HG02759 (cell line): ENCODE results near the gene ANO2.
"Not testable (repeated sequence)": the region's sequence is repeated elsewhere in the genome, so short reads cannot be mapped to it uniquely, and the experiment has no call there.

Source experiments
- ATAC-seq: cut with Tn5 transposase; IDR thresholded peaks from one replicate; pipeline ENCODE4 v1.9.1; 2021; ENCODE audit warnings: mild to moderate bottlenecking, moderate library complexity; ENCODE audit not compliant: unreplicated experiment

Gene ANO2

DNA sequence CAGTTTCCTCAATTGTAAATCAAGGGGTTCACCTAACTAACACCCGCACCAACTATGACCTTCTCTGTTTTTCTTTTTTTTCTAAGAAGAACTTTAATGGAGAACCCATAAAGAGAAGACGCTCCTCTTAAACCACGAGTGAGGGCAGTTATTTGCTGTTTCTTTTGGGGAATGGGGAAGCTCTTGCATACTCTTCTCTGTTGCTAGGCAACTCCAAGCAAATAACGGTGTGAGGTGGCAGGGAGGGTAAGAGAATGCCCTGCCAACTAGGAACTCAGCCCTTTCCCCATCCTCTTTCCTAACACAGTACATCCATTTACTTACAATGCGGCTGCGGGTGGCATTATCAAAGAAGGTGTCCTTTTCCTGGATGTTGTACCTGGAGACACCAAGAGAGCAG, 114.9 kb downstream of the ANO2 start:
- no peak for ATAC-seq

DNA sequence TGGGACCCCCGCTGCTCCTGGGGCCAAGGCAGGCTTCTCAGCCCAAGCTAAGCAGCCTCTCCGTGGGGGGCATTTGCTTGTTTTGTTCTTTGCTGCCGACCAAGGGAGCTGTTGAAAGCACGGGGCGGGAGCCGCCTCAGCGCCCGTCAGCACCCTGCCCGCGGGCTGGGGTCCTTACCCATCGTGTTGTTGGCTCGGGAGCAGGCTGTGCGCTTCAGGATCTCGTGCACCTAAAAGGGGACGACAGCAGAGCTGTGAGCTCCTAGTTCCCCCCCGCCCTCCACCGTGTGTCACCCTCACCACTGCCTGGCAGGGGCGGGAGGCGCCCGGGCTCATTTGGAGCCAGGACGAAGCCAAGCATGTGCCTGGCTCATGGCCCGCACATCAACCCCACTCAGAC, 117.5 kb downstream of the ANO2 start:
- ATAC-seq = no peak

DNA sequence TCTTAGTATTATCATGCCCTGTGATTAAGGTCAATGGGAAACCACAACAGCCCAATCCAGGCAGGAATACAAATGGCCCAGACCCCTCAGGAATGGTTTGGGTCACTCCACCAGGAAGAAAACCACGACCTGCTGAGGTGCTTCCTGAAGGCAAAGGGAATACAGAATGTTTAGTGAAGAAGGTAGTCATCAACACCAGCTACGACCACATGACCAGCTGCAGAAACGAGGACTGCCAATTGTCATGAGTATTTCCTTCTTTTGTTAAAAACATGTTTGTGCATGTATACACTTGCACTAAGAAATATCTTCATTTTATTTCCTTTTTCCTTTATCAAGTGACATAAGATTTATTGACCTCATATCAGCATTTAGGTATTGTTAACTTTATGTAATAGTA, 119.3 kb downstream of the ANO2 start:
- not testable (repeated sequence) for ATAC-seq

DNA sequence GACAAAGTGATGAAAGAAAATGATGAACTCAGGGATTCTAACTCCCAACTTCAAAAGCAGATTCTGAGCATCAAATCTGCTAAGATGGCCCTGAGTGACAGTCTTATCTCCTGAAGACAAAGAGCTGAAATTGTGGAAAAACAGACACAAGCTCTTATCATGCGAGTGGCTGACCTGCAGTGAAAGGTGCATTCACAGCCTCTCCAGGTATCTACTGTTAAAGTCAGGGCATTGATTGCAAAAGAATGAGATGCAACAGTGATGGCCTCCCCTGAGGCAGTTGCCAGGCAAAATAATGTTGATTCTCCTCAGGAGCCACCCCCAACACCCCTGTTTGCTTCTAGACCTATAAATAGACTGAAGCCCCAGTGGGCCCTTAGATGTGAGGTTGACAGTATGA, 126.2 kb downstream of the ANO2 start:
- not testable (repeated sequence) for ATAC-seq

DNA sequence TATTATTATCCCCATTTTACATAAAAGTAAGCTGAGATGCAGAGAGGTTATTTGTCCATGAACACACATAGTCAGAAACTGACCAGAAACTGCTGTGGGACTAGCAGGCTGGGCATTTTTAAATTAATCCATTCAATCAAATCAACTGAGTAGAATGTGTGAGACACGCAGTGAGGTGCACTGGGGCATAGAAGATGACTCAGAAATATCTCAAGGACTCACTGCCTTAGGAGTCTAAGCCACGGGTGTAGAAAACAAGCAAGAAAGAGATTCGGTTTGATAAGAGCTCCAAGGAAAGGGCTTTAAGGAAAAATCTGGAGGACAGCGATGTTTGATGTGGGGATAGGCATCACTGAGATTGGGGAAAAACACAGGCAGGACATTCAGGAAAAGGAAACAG, 127.8 kb downstream of the ANO2 start:
- ATAC-seq = no peak

DNA sequence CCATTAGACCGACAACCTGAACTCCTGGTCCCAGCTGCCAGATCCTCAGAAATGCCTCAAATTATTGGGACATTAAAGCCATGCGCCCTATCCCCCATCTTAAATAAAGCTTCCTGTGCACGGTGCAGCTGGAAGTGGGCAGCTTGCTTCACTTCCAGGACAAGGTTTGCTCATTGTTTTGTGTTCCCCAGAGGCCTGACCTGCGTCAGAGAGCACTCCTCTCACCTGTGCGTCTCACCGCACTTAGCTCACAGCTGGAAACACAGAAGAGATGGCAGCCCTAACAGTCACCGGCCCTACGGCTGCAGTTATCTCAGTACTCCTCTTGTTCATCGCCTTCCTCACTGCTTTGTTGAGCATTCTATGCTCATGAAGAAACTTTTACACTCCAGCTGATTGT, 135.5 kb downstream of the ANO2 start:
- ATAC-seq = no peak

DNA sequence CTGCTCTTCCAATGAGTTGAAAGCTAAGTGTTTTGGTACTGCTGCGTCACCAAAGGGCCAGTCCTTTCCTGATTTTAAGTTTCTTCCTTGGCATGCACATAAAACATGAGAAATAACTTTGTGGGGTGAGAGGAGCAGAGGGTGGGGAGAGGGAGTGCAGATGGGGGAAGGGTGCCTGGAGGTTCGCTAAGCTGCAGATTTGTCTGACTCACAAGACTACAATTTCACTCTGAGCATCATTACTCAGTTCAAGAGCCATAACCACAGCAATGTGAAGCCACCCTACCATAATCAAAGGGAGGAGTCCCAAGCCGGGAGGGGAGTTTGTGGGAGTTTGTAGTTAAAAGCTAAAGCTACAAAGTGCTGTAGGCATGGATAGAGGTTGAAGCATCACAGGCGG, 136.1 kb downstream of the ANO2 start:
- no peak for ATAC-seq

DNA sequence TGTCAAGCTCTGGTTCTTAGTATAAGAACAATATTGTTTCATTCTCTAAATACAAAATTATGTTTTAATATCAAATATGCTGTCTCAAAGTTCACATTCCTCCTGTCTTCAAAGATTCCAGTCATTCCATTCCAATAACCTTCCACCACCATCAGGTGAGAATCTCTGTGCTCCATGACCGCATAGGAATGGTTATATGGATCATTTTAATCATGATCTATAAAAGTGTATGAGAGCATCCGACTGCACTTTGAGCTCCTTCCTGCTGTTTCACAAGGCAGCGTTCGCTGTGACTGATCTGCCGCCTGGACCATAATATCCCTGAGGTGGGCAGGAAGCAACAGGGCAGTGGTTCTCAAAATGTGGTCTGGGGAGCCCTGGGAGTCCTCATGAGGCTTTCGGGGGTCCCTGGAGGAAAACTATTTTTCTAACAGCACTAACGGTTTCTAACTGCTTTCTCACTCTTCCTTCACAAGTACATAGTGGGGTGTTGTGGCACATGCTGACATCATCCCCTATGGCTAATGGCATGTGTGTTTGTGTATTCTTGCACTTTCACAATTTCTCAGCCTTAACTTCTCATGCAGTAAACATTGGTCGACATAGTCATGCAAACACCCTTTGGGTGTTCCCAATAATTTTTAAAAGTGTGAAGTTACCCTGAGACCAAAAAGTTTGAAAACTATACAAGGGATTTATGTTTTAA, 137.4 kb downstream of the ANO2 start:
- no peak for ATAC-seq

DNA sequence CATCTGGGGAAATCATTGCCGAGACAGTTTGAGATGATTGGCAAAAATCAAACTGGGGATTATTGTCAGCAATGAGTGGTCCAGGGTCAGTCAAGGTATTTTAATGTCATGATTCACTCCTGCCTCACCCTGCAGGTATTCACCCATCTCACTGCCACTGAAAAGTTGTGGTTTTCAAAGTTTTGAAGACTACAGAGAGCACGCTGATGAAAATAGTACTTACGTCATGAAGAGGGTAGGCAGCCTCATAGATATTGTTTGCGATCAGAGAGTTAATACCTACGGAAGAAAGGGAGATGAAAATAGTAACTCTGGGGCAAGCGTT, 138.0 kb downstream of the ANO2 start:
- no peak for ATAC-seq

DNA sequence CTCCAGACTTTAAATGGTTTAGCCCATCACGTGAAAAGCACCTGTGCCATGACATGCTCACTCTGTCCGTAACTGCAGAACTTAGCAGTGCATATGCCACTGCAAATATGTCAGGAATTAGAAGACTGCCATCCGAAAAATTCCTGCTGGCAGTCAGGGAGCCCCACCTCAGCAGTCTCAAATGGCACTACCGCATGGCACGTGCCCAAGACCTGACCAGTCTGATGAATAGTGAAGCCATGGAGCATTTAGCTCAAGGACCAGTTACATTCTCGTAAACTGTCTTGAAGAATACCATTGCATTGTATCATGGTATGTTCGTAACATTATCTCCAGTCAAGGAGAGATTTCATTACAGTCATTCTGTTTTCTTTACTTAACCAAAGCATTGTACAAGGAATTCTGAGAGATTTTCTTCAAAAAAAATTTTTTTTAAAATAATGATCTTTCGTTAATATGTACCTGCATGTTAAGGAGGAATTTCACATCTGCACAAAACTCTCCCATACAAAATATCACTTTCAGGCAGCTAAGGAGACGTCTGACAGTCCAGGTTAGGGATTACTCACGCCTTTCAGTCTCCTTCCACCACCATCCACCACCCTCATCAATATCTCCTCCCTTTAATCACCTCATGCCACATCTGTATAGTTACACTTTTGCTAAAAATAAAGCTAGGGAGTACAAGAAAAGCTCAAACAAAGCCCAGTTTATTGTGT, 138.5 kb downstream of the ANO2 start:
- no peak for ATAC-seq

DNA sequence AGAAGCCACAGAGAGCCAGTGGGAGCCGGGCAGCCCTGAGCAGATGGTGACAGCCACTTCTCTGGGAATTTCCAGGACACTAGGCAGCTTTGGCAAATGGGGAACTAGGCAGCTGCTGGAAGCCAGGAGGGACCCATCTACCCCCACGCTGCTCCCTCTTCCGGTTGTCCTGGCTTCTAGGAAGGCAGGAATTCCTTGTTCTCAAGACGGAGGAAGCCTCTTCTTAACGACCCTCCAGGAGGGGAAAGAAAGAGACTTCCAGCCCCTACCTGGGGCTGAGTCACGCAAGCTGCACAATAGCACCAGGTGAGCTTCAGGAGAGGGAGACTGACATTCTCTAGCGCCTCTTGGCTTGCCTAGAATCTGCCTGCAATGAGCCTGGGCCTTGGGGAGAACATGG, 141.5 kb downstream of the ANO2 start:
- ATAC-seq = no peak

DNA sequence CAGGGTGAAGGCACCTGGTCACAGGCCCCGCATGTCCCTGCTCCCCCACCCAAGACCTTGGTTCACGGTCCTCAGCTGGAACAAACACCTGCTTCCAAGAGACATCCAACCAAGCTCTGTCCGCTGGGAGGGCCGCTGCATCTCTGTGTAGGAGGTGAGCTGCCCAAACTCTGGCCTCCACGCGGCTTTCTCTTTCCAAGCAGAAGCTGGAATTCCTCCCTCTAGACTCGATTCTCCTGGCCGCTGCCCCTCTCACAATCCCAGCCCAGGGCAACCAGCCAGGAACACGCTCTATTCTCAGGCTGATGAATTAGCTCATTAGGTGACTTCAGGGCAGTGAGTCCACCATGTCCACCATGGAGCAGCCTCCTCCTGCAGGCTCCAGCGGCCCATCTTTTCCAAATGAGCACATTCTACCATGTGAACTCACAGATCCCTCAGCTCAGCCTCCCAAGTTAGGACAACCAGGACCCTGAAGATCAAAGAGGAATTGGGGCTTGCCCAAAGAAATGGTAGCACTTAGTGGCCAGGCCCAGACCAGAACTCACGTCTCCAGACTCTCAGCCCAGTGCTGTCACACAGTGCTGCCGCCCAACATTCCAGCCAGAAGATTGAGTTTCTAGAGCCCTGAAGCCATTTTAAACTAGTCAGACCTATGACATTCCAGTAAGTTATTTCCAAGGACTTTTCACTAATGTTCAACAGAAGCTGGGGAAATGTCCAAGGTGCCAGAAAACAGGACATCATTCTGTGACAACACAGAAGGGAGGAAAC, 146.6 kb downstream of the ANO2 start:
- ATAC-seq = no peak

DNA sequence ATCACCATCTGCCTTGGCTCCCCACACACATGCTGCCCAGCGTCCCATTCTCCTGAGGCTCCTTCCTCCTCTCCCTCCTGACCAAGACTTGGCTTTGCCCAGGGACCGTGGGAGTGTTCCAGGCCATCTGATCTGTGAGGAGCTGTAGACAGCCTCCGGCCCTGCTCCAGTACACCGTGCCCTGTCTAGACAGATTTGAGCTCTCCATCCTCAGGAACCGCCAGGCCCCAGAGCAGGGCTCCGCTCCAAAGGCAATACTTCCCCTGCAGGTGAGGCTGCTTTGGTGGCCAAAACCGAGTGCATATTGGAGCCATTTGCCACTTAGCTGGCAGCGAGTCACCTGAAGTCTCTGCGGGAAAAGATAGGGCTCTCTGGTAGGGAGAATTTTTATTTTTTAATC, 147.4 kb downstream of the ANO2 start:
- ATAC-seq = no peak

DNA sequence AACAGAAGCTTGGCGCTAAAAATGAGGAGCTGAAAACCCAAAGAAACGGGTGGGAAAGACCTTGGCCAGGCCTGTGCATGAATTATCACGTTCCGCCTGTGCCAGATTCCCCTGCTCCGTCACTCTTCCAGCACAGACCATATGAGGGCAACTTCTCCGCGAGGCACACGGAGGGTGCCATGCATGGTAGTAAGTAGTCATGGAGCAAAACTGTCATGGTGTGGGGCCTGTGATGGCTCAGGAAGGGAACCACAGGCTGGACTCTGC, 148.2 kb downstream of the ANO2 start:
- ATAC-seq = no peak

DNA sequence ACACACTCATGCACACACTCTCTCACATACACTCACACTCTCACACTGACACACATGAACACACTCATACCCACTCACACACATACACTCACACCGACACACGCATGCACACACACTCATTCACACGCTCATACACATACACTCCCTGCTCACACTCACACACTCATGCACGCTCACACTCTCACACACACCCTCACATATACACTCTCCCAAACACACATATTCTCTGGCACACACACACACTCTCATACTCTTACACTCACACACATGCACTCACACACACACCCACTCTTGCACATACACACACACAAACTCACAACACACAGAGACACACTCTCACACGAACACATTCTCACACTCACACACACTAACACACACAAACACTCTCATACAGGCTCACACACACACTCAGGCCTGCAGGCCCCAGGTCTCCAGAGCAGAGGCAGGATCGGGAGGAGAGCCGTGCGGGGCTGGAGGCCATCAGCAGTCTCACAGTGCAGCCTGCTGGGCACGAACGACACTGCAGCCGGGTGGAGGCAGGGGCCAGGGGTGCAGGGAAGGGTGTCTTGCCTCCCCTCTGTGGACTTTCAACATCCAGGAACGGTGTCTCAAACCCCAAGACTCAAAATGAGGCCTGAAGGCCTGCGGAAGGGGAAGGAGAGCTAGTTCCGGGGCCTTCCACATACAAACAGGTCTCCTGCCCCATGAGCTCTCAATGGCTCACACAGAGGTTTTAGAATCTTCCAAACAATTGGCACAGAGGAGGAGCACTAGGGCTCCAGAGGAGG, 148.7 kb downstream of the ANO2 start:
- ATAC-seq = no peak

DNA sequence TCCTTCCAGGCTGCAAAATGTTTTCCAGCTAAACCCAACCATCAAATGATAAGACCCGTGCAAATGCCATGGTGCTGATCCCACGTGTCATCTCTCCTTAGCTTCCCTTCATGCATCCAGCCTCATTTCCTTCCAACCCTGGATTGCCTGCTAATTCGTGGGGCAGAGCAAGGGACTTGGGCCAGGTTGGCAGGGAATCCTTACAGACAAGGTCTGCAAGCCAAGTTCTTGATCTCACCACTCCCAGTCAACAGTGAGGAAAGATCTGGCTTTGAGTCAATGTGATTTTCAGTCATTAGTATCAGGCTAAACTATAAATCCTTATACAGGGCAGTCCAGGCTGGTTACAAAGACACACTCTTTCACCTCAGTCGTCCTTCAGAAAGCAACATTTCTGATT, 150.9 kb downstream of the ANO2 start:
- ATAC-seq = no peak

DNA sequence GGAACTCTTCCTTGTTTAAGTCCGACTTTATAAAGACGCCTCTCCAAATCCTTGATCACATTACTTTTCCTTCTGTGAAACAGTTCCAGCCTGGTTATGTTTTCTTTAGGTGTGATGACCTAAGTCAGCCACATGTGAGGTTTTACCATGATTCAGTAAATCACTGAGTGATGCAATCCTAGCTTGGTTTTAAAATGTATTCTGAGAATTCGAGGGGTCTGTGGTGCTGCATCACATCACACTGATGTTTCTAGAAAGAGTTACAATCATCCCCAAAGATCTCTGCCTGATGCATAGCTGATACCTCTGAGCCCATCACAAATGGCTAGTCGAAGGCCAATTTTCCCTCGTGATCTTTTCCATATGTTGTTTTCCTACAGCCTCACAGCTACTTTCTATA, 152.7 kb downstream of the ANO2 start:
- ATAC-seq = no peak

DNA sequence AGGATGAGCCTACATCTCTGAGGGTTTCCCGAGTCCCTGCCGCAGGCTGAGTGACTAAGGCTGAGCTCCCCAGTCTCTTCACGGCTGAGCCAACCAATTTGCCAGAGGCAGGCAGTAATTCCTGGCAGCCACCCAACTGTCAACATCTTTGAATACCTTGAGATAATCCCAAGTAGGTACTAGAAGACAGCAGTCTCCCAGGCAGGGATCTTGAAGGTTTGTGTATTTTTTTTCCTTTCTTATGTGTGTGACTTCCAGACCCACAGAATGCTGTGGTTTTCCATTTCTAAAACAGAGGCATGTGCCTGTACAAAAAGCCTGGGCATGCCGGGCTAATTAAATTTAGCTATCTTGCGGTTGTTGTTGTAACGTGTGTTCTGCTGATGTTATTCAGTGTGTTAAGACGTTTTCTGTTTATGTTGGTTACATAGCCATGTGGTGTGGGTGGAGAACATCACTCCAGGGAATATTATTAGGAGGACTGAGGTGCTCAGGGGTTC, 155.5 kb downstream of the ANO2 start:
- no peak for ATAC-seq

DNA sequence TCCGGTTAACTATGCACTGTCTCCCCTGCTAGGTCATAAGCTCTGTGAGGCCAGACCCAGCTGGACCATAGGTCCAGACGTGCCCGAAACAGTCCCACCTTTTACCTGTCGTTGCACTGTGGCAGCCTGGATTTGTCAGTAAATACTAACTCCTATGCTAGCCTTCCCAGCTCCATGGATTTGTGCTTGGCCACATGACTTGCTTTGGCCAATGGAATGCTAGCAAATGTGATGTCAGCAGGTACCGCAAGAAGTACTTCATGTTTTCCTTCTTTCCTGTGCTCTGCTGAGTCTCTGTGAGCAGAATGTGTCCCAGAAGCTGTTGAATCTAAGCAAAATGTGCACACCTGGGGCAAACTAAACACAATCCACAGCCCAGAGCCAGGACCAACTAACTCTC, 157.2 kb downstream of the ANO2 start:
- no peak for ATAC-seq

DNA sequence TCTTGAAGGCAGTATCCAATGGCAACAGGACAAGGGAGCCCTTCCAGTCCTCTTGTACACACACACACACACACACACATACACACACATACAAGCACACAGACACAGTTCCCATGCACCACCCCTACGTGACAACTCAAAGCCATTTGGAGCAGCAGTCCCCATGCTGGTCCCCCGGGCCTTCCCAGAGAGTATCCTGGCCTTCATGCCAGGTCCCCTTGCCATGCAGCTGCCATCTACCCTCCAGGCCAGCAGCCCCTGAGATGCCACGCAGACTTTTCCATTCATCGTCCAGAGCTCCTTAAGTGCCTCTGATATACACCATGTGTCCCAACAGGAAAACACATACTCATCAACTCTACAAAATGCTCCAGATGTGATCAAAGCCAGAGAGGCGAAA, 159.5 kb downstream of the ANO2 start:
- ATAC-seq = no peak

DNA sequence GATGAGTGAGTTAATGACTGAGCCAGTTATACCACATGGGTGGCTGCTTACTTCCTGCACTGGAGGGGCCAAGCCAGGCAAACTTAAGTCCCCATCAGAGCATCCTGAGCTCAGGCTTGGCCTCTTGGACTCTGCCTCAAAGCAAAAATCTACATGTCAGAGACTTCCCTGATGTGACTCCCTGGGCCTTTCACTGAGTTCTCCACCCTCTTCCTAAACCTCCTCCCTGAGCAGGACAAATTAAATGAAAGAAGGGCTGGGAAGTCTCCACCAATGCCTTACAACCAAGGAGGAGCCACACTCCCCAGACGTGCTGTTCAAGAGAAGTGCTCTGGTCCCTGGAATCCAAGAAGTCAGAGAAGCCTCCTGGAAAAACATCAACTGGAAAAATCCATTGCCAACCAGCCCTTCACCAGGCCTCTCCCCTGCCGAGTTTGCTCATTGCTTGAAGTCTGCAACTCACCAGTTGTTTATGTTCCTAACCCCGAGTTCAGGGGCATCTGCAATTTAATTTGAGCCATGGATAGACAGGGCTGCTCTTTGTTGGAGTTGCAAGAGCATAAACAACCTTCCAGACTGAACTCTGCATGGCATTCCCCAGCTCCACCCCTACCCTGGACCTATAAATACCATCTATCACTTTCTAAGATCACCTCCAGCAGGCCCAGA, 160.5 kb downstream of the ANO2 start:
- no peak for ATAC-seq
